Vagina (tissue), 2 donors: Measurements from ENCODE around the gene AHDC1. TPM values are rescaled to one million over a fixed set of nuclear protein-coding genes. Genes with fewer than 3 reads are reported as not detected.
"Not testable (repeated sequence)": the region's sequence is repeated elsewhere in the genome, so short reads cannot be mapped to it uniquely, and the experiment has no call there.

Experiments used
- DNase-seq, 2 donors: peaks; one replicate each; pipeline ENCODE4 v3.0.0-alpha.2; 2017; ENCODE audit errors: extremely low spot score in 2 of 2
- H3K27ac ChIP-seq: fragments of 200-600 bp; sonication (generic); one replicate; pipeline ENCODE4 v1.5.1; 2019
- H3K27me3 ChIP-seq: fragments of 200-600 bp; sonication (generic); one replicate; pipeline ENCODE4 v1.5.1; 2019
- H3K36me3 ChIP-seq, 2 donors: fragments of 200-600 bp; sonication (generic); one replicate each; pipeline ENCODE4 v1.5.1; 2017 to 2019
- H3K4me1 ChIP-seq: fragments of 200-600 bp; sonication (generic); one replicate; pipeline ENCODE4 v1.5.1; 2019
- H3K4me3 ChIP-seq, 2 donors: fragments of 200-600 bp; sonication (generic); 1 replicate in 1 of 2; 2 replicates in 1 of 2; pipeline ENCODE4 v1.5.1; 2016 to 2019
- H3K9me3 ChIP-seq: fragments of 200-600 bp; sonication (generic); one replicate; pipeline ENCODE4 v1.5.1; 2019
- POLR2A ChIP-seq, 2 donors: fragments of 450-650 bp; IDR thresholded peaks; one replicate each; pipeline ENCODE4 v1.6.1; 2017; ENCODE audit warnings: antibody characterized with exemption in 2 of 2, mild to moderate bottlenecking in 2 of 2, moderate library complexity in 2 of 2
- POLR2AphosphoS5 ChIP-seq, 2 donors: sonication (generic); formaldehyde crosslinking; IDR thresholded peaks; one replicate each; pipeline ENCODE4 v1.9.0; 2017; ENCODE audit warnings: antibody characterized with exemption in 2 of 2, mild to moderate bottlenecking in 2 of 2, low read depth in 1 of 2; ENCODE audit not compliant: insufficient read depth in 1 of 2
- intact Hi-C: fragments of 100-400 bp; cut with DNase I; formaldehyde crosslinking; loops from one replicate; pipeline ENCODE4 v1.15.1; 2023
- total RNA-seq: library from RNA; depleted of rRNA; stranded (reverse); fragments of >200 nt; gene quantifications from one replicate; pipeline ENCODE4 v1.2.3, GENCODE V29; 2016
- TF ChIP-seq, protein P1 (sequence below), 3 experiments: fragments of 450-650 bp in 2 of 3; fragments of 200-600 bp in 1 of 3; sonication (generic) in 1 of 3; IDR thresholded peaks; one replicate each; pipeline ENCODE4 v1.5.1; 2017 to 2019; ENCODE audit warnings: antibody characterized with exemption in 3 of 3, mild to moderate bottlenecking in 2 of 3, moderate library complexity in 2 of 3

Gene AHDC1
- total RNA-seq, 1 donor from 2014 or later, result 62.4 TPM

DNA sequence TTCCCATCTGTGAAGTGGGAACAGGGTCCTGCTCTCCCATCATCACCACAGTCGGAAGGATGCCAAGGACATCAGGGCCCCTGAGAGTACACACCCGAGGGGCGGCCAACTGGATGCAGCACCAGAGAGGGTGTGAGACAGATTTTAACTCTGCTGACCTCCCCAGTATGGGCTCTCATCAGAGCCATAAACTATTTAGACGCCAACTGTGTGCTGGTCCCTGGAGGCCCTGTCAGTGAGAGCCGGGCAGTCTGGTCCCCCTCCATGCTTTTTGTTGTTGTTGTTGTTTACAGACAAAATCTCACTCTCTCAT lies 29.3 kb upstream of the AHDC1 start:
- intact Hi-C loops, result no loop called here
- Histone ChIP-seq H3K27me3 (no peaks in the 10 kb centered on the region), H3K27ac (peak overlapping the region; percentile 65), H3K4me3 (peak overlapping the region in 1 of 2 donors; percentile 52), H3K36me3 (no peaks in the 10 kb centered on the region), H3K4me1 (peaks cover 47% of the 10 kb centered on the region), H3K9me3 (no peaks in the 10 kb centered on the region)
- TF ChIP-seq POLR2AphosphoS5 (IDR thresholded peaks at IDR 0.05; ENCODE audit: insufficient read depth in 1 of 2, low read depth in 1 of 2) (no peak), POLR2A (IDR thresholded peaks at IDR 0.05) (no peak)
- TF ChIP-seq, protein P1, sequence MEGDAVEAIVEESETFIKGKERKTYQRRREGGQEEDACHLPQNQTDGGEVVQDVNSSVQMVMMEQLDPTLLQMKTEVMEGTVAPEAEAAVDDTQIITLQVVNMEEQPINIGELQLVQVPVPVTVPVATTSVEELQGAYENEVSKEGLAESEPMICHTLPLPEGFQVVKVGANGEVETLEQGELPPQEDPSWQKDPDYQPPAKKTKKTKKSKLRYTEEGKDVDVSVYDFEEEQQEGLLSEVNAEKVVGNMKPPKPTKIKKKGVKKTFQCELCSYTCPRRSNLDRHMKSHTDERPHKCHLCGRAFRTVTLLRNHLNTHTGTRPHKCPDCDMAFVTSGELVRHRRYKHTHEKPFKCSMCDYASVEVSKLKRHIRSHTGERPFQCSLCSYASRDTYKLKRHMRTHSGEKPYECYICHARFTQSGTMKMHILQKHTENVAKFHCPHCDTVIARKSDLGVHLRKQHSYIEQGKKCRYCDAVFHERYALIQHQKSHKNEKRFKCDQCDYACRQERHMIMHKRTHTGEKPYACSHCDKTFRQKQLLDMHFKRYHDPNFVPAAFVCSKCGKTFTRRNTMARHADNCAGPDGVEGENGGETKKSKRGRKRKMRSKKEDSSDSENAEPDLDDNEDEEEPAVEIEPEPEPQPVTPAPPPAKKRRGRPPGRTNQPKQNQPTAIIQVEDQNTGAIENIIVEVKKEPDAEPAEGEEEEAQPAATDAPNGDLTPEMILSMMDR (IDR thresholded peaks at IDR 0.05), result no peak
- no peak for DNase-seq

DNA sequence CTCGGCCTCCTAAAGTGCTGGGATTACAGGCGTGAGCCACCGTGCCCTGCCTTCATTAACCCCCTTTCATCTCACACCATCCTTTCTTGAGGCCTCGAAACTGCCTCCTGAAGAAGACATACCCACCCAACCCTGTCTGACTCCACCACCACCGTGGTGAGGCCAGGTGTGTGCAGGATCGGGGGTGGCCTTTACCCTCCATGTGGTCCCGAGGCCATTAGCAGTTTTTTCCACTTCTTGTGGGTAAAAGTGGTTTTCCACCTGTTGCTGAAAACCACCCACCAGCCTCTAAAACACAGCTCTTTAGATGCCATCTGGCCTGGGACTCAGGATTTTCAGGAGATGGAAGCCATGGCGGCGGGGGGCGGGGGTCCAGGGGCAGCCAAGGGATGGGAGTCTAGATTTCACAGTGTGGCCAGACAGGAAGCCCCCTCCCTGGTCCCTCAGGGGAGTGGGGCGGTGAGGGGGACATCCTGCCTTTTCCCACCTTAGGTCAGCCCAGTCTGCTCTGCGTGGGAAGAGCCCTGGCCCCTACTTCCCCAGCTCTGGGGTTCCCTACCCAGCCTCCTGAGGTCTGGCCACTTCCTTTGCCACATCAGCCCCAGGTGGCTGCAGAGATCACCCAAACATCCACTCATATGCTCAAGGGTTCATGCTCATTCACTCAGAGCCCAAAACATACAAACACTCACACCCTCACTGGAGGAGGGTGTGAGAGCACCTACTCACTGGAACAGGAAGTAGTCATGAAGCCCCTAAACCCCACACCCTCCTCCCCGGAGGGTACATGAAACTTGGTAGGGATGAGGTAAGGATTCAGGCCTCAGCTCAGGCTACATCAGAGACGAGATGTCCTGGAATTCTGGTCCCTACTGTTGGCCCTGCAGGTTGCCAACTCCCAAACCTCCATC lies 28.7 kb upstream of the AHDC1 start:
- DNase-seq, result no peak
- Histone ChIP-seq H3K4me1 (peaks cover 47% of the 10 kb centered on the region), H3K27me3 (no peaks in the 10 kb centered on the region), H3K4me3 (no peak overlapping the region), H3K9me3 (no peaks in the 10 kb centered on the region), H3K27ac (peak overlapping the region; percentile 65), H3K36me3 (no peaks in the 10 kb centered on the region)
- intact Hi-C loops, result no loop called here
- TF ChIP-seq, protein P1 (IDR thresholded peaks at IDR 0.05), result no peak
- no peak for TF ChIP-seq POLR2AphosphoS5 (IDR thresholded peaks at IDR 0.05; ENCODE audit: insufficient read depth in 1 of 2, low read depth in 1 of 2)
- no peak for TF ChIP-seq POLR2A (IDR thresholded peaks at IDR 0.05)

DNA sequence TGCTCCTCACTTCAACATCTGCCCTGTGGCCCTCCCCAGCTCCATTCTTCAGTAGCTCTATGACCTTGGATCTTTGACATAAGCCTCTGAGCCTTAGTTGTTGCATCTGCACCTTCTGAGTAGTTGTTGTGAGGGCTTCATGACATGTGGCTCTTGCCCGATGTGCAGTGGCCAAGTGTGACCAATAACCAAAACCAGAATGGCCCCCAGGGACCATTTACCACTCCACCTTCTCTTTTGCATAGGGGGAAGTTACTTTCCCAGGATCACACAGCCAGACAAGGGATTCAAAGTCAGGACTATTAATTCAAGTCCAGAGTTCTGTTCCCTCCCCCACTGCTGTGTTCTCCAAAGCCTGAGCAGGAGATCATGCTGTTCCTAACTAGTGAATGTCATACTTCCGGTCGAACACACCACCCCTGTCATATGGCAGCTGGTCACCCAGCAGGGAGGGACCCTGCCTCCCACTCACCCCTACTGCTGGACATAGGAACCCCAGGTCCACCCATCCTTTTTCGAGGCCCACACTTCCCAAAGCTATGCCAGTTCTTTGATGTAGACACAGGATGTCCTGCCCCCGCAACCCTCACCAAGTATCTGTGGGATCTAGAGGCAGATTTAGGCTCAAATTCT lies 27.0 kb upstream of the AHDC1 start:
- Histone ChIP-seq H3K36me3 (no peaks in the 10 kb centered on the region), H3K27me3 (no peaks in the 10 kb centered on the region), H3K4me1 (peaks cover 47% of the 10 kb centered on the region), H3K9me3 (no peaks in the 10 kb centered on the region), H3K27ac (peak overlapping the region; percentile 65), H3K4me3 (no peak overlapping the region)
- no peak for DNase-seq
- TF ChIP-seq, protein P1 (IDR thresholded peaks at IDR 0.05), result no peak
- TF ChIP-seq POLR2AphosphoS5 (IDR thresholded peaks at IDR 0.05; ENCODE audit: insufficient read depth in 1 of 2, low read depth in 1 of 2) (peak; percentile 23 to 62), POLR2A (IDR thresholded peaks at IDR 0.05) (no peak)
- intact Hi-C loops, result no loop called here

DNA sequence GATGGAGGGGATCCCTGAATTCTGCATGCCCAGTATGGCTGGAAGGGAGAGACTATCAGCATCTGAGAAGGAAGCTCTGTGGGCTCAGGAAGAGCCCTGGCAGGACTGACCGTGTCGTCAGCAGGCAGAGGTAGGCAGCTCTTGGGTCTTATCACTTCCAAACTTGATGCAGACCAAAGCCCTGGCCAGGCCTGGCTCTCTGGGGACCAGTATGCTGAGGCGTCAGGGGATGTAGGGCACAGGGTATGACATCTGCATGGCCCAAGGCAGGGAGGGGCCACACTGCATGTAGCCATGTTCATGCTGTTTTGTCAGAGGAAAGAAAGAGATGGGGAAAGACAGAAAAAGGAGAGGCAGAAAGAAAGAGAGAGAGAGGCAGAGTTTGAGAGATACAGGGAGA lies 24.8 kb upstream of the AHDC1 start:
- peak overlapping the region; percentile 57 for H3K27ac ChIP-seq
- no peaks in the 10 kb centered on the region for H3K9me3 ChIP-seq
- DNase-seq, result no peak
- TF ChIP-seq, protein P1 (IDR thresholded peaks at IDR 0.05), result no peak
- TF ChIP-seq POLR2AphosphoS5 (IDR thresholded peaks at IDR 0.05; ENCODE audit: insufficient read depth in 1 of 2, low read depth in 1 of 2), result no peak
- TF ChIP-seq POLR2A (IDR thresholded peaks at IDR 0.05), result no peak
- no peaks in the 10 kb centered on the region for H3K27me3 ChIP-seq
- intact Hi-C loops, result no loop called here
- peaks cover 34% of the 10 kb centered on the region for H3K4me1 ChIP-seq
- no peak overlapping the region for H3K4me3 ChIP-seq
- H3K36me3 ChIP-seq, result no peaks in the 10 kb centered on the region

DNA sequence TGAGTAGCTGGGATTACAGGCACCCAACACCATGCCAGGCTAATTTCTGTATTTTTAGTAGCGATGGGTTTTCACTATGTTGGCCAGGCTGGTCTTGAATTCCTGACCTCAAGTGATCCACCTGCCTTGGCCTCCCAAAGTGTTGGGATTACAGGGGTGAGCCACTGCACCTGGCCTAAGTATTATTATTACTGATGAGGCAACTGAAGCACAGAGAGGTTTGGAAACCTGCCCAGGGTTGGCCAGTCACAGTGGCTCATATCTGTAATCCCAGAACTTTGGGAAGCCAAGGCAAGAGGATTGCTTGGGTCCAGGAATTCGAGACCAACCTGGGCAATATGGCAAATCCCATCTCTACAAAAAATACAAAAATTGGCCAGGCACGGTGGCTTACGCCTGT lies 23.8 kb upstream of the AHDC1 start:
- H3K4me1 ChIP-seq, result peaks cover 24% of the 10 kb centered on the region
- DNase-seq, H3K36me3 ChIP-seq, H3K4me3 ChIP-seq, H3K9me3 ChIP-seq, H3K27me3 ChIP-seq, intact Hi-C loops, H3K27ac ChIP-seq: not testable (repeated sequence)
